Osteoblast (primary cell): ENCODE results near the gene NOS1. TPM values are rescaled to one million over a fixed set of nuclear protein-coding genes. Genes with fewer than 3 reads are reported as not detected.
"Not testable (repeated sequence)": the region's sequence is repeated elsewhere in the genome, so short reads cannot be mapped to it uniquely, and the experiment has no call there.

Source experiments
- DNase-seq: peaks from one replicate; pipeline ENCODE4 v3.0.0; 2011; ENCODE audit warnings: low spot score, mixed read lengths; ENCODE audit not compliant: insufficient read length; ENCODE audit errors: missing footprints
- H2AFZ ChIP-seq: 2 replicates; pipeline ENCODE4 v1.6.0; 2011; ENCODE audit warnings: mild to moderate bottlenecking, low read length
- H3K27ac ChIP-seq: 2 replicates; pipeline ENCODE4 v1.5.1; 2011; ENCODE audit warnings: mild to moderate bottlenecking, low read depth, low read length, moderate library complexity
- H3K27me3 ChIP-seq: 2 replicates; pipeline ENCODE4 v1.6.0; 2012; ENCODE audit warnings: mild to moderate bottlenecking, control low read depth, inconsistent platforms, low read length, moderate library complexity; ENCODE audit not compliant: insufficient read depth
- H3K36me3 ChIP-seq: 2 replicates; pipeline ENCODE4 v1.5.1; 2011; ENCODE audit warnings: mild to moderate bottlenecking, low read length, control low read depth, moderate library complexity; ENCODE audit not compliant: insufficient read depth
- H3K4me1 ChIP-seq: 2 replicates; pipeline ENCODE4 v1.5.1; 2011; ENCODE audit warnings: mild to moderate bottlenecking, low read length, control low read depth, moderate library complexity; ENCODE audit not compliant: insufficient read depth
- H3K4me2 ChIP-seq: 2 replicates; pipeline ENCODE4 v1.6.0; 2011; ENCODE audit warnings: mild to moderate bottlenecking, low read length; ENCODE audit not compliant: insufficient read depth
- H3K4me3 ChIP-seq: fragments of 200-600 bp; sonication (generic); 3 replicates; pipeline ENCODE4 v1.5.1; 2012; ENCODE audit warnings: mild to moderate bottlenecking, low read length, inconsistent platforms; ENCODE audit not compliant: insufficient read depth
- H3K79me2 ChIP-seq: 2 replicates; pipeline ENCODE4 v1.6.0; 2012; ENCODE audit warnings: mild to moderate bottlenecking, low read length, control low read depth, inconsistent platforms; ENCODE audit not compliant: insufficient read depth
- H3K9me3 ChIP-seq: 2 replicates; pipeline ENCODE4 v1.5.1; 2011; ENCODE audit warnings: low read depth, low read length, control low read depth
- H4K20me1 ChIP-seq: 2 replicates; pipeline ENCODE4 v1.6.0; 2012; ENCODE audit warnings: mild to moderate bottlenecking, low read length, control low read depth; ENCODE audit not compliant: insufficient read depth
- CTCF ChIP-seq: IDR thresholded peaks from 2 replicates; pipeline ENCODE4 v1.5.1; 2011; ENCODE audit warnings: mild to moderate bottlenecking, low read depth, low read length, moderate library complexity; ENCODE audit errors: extremely low read depth
- total RNA-seq: library from RNA; depleted of rRNA; stranded (reverse); fragments of >200 nt; gene quantifications from 2 replicates; pipeline ENCODE4 v1.2.3, GENCODE V29; 2012

Gene NOS1
- total RNA-seq, 1 donor = not detected

GRCh38 chr12:117182866-117183265 lies 178.6 kb downstream of the NOS1 start:
- H3K9me3 ChIP-seq = no peaks in the 10 kb centered on the region
- no peak overlapping the region for H3K4me2 ChIP-seq
- no peaks in the 10 kb centered on the region for H3K27me3 ChIP-seq
- H2AFZ ChIP-seq = no peak overlapping the region
- TF ChIP-seq CTCF = no peak
- no peaks in the 10 kb centered on the region for H4K20me1 ChIP-seq
- no peak overlapping the region for H3K27ac ChIP-seq
- H3K79me2 ChIP-seq = peaks cover under 1% of the 10 kb centered on the region
- no peak for DNase-seq
- H3K4me3 ChIP-seq = no peak overlapping the region
- H3K4me1 ChIP-seq = no peaks in the 10 kb centered on the region
- H3K36me3 ChIP-seq = peaks cover 32% of the 10 kb centered on the region

GRCh38 chr12:117181468-117181843 lies 180.0 kb downstream of the NOS1 start:
- not testable (repeated sequence) for H2AFZ ChIP-seq, H3K27ac ChIP-seq, H4K20me1 ChIP-seq, H3K27me3 ChIP-seq, H3K4me3 ChIP-seq, DNase-seq, H3K4me1 ChIP-seq, H3K9me3 ChIP-seq, H3K79me2 ChIP-seq, H3K4me2 ChIP-seq
- peaks cover 38% of the 10 kb centered on the region for H3K36me3 ChIP-seq

- DNase-seq = no peak
- Histone ChIP-seq H3K4me3 (no peak overlapping the region), H3K27ac (no peak overlapping the region), H3K27me3 (no peaks in the 10 kb centered on the region), H3K79me2 (no peaks in the 10 kb centered on the region), H3K9me3 (no peaks in the 10 kb centered on the region), H3K36me3 (peaks cover 38% of the 10 kb centered on the region), H3K4me1 (no peaks in the 10 kb centered on the region), H3K4me2 (no peak overlapping the region), H2AFZ (no peak overlapping the region), H4K20me1 (no peaks in the 10 kb centered on the region)
- no peak for TF ChIP-seq CTCF
Measured at GRCh38 chr12:117180758-117181467, 180.5 kb downstream of the NOS1 start.

GRCh38 chr12:117178745-117179144 lies 182.7 kb downstream of the NOS1 start:
- no peaks in the 10 kb centered on the region for H4K20me1 ChIP-seq
- no peak overlapping the region for H2AFZ ChIP-seq
- TF ChIP-seq CTCF = no peak
- H3K79me2 ChIP-seq = no peaks in the 10 kb centered on the region
- no peak overlapping the region for H3K4me2 ChIP-seq
- H3K9me3 ChIP-seq = no peaks in the 10 kb centered on the region
- H3K36me3 ChIP-seq = peaks cover 44% of the 10 kb centered on the region
- no peak for DNase-seq
- H3K27me3 ChIP-seq = no peaks in the 10 kb centered on the region
- no peak overlapping the region for H3K27ac ChIP-seq
- H3K4me3 ChIP-seq = no peak overlapping the region
- no peaks in the 10 kb centered on the region for H3K4me1 ChIP-seq
